Cerebellar cortex (tissue), 1 donor: Measurements from ENCODE around the gene SLX9.

Experiments
- DNase-seq: peaks from one replicate; pipeline ENCODE4 v3.0.0-alpha.2; 2015; ENCODE audit warnings: low spot score

SLX9 gene

GRCh38 chr21:44947930-44948331 is 8.1 kb downstream of the SLX9 start:
- DNase-seq: no peak

GRCh38 chr21:44948426-44949120 is 8.7 kb downstream of the SLX9 start:
- DNase-seq: no peak

GRCh38 chr21:44949161-44949778 is 9.4 kb downstream of the SLX9 start:
- no peak for DNase-seq

GRCh38 chr21:44949779-44950198 is 10.0 kb downstream of the SLX9 start:
- DNase-seq: peak; percentile 84

- no peak for DNase-seq
These were observed 10.5 kb downstream of the SLX9 start for GRCh38 chr21:44950351-44950750.

GRCh38 chr21:44951186-44951915 is 11.5 kb downstream of the SLX9 start:
- no peak for DNase-seq

- DNase-seq: peak; percentile 35
These were observed 12.5 kb downstream of the SLX9 start for GRCh38 chr21:44952116-44952928.

GRCh38 chr21:44952929-44953627 is 13.2 kb downstream of the SLX9 start:
- DNase-seq: no peak

GRCh38 chr21:44953628-44954021 is 13.8 kb downstream of the SLX9 start:
- DNase-seq: no peak

- DNase-seq: no peak
These were observed 14.5 kb downstream of the SLX9 start for GRCh38 chr21:44954281-44954771.

- DNase-seq: no peak
These were observed 15.4 kb downstream of the SLX9 start for GRCh38 chr21:44955141-44955797.

- no peak for DNase-seq
These were observed 16.0 kb downstream of the SLX9 start for GRCh38 chr21:44955798-44956175.

- no peak for DNase-seq
These were observed 16.7 kb downstream of the SLX9 start for GRCh38 chr21:44956356-44957046.

- no peak for DNase-seq
These were observed 17.4 kb downstream of the SLX9 start for GRCh38 chr21:44957047-44957831.

GRCh38 chr21:44957901-44958451 is 18.1 kb downstream of the SLX9 start:
- no peak for DNase-seq

- peak; percentile 46 for DNase-seq
These were observed 18.8 kb downstream of the SLX9 start for GRCh38 chr21:44958471-44959191.

GRCh38 chr21:44959376-44960091 is 19.7 kb downstream of the SLX9 start:
- DNase-seq: no peak
